Melanocyte of skin (primary cell): ENCODE results near the gene PLOD2. TPM values are rescaled to one million over a fixed set of nuclear protein-coding genes. Genes with fewer than 3 reads are reported as not detected.

Experiments used
- total RNA-seq, 2 donors: library from RNA; depleted of rRNA; stranded (reverse); fragments of >200 nt; gene quantifications; 2 replicates each; pipeline ENCODE4 v1.2.3, GENCODE V29; 2012

Gene PLOD2
- 10 to 100 TPM; 29.0 to 33.7 TPM for total RNA-seq

DNA sequence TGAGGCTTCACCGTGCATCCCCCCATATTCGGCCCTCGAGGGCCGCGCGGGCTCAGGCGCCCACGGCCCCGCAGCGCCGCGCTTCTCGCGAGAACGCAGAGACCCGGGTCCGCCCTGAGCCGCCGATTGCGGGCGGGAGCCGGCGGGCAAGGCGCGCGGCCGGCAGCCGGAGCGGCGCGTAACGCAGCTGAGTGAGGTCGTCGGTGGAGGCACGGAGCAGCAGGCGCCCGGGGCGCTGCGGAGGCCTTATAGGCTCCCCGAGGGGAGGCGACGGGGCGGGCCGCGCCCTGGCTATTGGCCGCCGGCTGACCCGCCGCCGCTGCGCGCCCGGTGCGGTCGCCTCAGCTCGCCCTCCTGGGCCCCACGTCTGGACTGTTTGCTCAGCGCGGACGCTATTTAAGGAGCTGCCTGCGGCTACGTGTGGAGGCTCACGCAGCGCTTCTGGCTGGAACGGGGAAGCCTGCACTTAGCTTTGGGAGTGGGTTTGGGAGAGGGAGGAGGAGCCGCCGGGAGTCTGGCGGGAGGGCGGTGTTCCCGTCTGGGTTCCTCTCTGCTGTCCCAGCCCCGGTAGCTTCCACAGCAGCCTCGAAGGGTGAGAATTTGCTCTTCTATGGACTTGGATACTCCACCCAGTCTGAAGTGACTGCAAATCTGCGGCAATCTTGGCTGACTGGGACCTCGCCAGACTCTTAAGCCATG lies at the start of gene PLOD2:
TSS of gene PLOD2 (minus strand) at position 221 of the 699 bp plus-strand sequence. CDS start at position 26, 195 bp downstream.

Other genes starting within 250 kb of the PLOD2 start
- 1 to 10 TPM; 6.5 to 8.3 TPM for gene PLSCR4, start 89.9 kb upstream of the PLOD2 start, total RNA-seq